Body of pancreas (tissue), 4 donors: ENCODE data around the gene WDR12.

Experiments used
- POLR2A ChIP-seq, 3 donors: fragments of 450-650 bp; IDR thresholded peaks; one replicate each; pipeline ENCODE4 v1.6.1; 2016; ENCODE audit warnings: antibody characterized with exemption in 3 of 3, mild to moderate bottlenecking in 2 of 3
- TF ChIP-seq, protein P1 (sequence below), 7 experiments: fragments of 450-650 bp in 4 of 7; fragments of 200-600 bp in 3 of 7; sonication (generic) in 3 of 7; IDR thresholded peaks; one replicate each; pipeline ENCODE4 v1.5.1; 2016 to 2019; ENCODE audit warnings: antibody characterized with exemption in 7 of 7

DNA sequence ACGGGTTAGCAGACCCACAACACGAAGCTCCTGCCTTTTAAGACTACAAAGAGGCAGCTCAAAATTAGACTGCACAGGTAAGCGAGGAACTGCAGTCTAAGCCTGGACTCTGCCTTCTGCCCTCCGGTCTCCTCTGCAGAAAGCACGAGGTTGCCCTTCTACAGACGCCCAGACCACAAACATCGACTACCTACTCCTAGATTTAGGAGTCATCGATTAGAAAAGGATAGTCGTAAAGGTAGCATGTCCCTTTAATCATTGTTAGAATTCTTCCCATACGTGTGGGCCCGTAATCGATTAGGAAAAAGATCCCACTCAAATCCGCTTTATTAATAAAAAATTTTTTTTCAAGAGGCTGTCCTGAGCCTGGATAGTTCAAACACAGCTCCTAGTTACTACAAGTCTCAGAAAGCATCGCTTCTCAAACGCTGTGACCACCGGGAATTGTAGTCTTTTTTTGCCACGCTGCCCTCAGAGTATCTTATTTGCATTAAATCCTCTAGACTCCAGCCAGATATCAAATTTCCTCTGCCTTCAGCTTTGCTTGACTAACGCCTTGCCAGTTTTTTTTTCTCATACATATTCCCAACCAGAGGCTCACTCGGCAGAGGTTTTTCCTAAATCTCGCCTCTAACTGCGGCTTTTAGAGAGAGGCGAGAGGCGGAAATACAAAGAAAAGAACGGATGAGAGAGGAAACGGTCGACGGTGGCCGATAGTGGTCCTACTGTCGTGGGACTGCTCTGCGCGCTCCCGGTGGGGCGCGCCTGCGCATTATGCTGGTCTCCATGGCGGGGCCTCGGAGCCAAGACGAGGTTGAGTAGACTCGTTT is at the start of gene WDR12, which contains the start of gene CARF:
- TF ChIP-seq, protein P1, sequence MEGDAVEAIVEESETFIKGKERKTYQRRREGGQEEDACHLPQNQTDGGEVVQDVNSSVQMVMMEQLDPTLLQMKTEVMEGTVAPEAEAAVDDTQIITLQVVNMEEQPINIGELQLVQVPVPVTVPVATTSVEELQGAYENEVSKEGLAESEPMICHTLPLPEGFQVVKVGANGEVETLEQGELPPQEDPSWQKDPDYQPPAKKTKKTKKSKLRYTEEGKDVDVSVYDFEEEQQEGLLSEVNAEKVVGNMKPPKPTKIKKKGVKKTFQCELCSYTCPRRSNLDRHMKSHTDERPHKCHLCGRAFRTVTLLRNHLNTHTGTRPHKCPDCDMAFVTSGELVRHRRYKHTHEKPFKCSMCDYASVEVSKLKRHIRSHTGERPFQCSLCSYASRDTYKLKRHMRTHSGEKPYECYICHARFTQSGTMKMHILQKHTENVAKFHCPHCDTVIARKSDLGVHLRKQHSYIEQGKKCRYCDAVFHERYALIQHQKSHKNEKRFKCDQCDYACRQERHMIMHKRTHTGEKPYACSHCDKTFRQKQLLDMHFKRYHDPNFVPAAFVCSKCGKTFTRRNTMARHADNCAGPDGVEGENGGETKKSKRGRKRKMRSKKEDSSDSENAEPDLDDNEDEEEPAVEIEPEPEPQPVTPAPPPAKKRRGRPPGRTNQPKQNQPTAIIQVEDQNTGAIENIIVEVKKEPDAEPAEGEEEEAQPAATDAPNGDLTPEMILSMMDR (IDR thresholded peaks at IDR 0.05) = peak in 3 of 7 experiments; percentile 4 to 5 (median 5)
- peak in 2 of 3 donors; percentile 76 to 78 for TF ChIP-seq POLR2A (IDR thresholded peaks at IDR 0.05)
